HFF-Myc (cell line): Measurements from ENCODE around the gene JOSD2.
"Not testable (repeated sequence)": the region's sequence is repeated elsewhere in the genome, so short reads cannot be mapped to it uniquely, and the experiment has no call there.

Experiments used
- DNase-seq: peaks from one replicate; pipeline ENCODE4 v3.0.0-alpha.2; 2011; ENCODE audit warnings: low read depth; ENCODE audit errors: extremely low read depth
- H3K4me3 ChIP-seq: replicated peaks from 2 replicates; pipeline ENCODE4 v1.5.1; 2011; ENCODE audit warnings: low read depth, mild to moderate bottlenecking, control low read depth, low read length
- TF ChIP-seq, protein P1 (sequence below): IDR thresholded peaks from 2 replicates; pipeline ENCODE4 v1.5.1; 2012; ENCODE audit warnings: mild to moderate bottlenecking, low read depth, low read length, control low read depth; ENCODE audit errors: missing control alignments

JOSD2 gene

DNA sequence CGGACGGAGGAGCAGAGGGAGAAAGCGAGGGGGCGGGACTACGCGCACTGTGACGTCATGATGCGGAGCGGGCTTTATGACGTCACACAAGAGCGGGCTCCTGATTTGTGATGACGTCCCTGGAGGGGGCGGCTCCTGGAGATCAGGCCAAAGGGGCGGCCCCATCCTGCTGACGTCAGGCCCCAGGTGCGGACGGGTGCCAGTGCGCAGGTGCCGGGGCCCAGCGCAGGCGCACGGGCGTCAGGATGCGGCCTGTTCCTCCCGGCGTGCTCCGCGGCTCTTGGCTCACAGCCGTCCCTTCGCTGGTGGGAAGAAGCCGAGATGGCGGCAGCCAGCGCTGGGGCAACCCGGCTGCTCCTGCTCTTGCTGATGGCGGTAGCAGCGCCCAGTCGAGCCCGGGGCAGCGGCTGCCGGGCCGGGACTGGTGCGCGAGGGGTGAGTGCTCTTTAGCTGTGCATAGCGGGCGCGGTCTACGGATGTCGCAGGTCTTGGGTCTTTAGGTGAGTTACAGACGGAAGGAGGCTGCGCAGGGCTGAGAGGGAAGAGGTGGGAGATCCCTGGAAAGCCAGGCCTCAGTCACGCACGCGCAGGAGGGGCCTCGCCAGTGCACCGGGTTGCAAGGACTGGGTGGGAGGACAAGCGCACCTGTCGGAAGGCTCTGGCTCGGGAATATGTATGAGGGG, 34.6 kb downstream of the JOSD2 start, which contains the start of the genes EMC10 and GARIN5A:
Gene EMC10 (plus strand): TSS at position 284 of the 683 bp plus-strand sequence. CDS start 38 bp downstream, at position 322.
Gene GARIN5A (minus strand): TSS at position 625 of the 683 bp plus-strand sequence. CDS start 460 bp downstream, at position 165.
- DNase-seq: peak; percentile 70
- H3K4me3 ChIP-seq: peak within 1 kb of the TSS; percentile 92
- TF ChIP-seq, protein P1, sequence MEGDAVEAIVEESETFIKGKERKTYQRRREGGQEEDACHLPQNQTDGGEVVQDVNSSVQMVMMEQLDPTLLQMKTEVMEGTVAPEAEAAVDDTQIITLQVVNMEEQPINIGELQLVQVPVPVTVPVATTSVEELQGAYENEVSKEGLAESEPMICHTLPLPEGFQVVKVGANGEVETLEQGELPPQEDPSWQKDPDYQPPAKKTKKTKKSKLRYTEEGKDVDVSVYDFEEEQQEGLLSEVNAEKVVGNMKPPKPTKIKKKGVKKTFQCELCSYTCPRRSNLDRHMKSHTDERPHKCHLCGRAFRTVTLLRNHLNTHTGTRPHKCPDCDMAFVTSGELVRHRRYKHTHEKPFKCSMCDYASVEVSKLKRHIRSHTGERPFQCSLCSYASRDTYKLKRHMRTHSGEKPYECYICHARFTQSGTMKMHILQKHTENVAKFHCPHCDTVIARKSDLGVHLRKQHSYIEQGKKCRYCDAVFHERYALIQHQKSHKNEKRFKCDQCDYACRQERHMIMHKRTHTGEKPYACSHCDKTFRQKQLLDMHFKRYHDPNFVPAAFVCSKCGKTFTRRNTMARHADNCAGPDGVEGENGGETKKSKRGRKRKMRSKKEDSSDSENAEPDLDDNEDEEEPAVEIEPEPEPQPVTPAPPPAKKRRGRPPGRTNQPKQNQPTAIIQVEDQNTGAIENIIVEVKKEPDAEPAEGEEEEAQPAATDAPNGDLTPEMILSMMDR: no peak

DNA sequence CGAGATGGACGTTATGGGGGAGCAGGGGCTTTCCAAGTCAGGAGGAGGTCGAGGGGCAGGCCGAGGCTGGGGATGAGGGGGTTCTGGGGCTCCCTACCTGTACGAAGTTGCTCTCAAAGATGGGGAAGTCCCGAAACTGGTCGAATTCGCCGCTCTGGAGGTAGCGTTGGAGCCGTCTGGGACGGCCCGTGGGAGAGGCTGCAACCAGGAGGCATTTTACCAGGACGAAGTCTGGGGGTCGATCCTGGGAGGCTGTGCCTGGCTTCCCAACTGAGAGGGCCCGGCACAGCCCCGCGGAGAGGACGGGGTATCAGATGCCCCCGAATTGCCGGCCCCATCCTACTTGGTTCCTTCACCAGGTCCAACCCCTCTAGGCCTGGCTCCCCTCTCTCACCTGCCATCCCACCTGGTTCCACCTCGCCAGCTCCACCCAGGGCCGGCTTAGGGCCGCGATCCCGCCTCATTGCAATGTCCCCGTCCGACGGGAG, 35.2 kb downstream of the JOSD2 start:
- TF ChIP-seq, protein P1: no peak
- no peak for DNase-seq
- H3K4me3 ChIP-seq: peak overlapping the region; percentile 92

DNA sequence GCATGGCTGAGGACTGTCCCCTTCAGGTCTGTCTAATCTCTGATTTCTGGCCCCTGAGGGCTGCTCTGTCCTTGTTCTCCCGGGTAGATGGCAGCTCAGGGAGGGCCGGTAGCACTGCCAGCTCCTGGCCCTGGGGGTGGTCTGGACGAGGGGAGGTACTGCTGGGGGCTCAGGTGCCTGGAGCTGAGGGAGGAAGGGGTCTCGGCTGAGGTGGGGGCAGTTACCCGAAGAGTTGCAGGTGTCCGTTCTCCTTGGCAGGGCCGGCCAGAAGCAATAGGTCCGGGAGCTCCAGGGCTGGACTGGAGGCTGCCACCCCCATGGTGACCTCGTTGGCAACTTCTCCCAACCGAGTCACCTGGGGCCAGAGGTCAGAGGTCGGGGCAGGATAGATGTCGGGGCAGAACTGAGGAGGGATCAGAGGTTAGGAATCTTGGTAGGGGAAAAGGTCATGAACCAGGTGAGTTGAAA, 35.9 kb downstream of the JOSD2 start:
- H3K4me3 ChIP-seq: no peak overlapping the region
- TF ChIP-seq, protein P1: no peak
- DNase-seq: no peak

DNA sequence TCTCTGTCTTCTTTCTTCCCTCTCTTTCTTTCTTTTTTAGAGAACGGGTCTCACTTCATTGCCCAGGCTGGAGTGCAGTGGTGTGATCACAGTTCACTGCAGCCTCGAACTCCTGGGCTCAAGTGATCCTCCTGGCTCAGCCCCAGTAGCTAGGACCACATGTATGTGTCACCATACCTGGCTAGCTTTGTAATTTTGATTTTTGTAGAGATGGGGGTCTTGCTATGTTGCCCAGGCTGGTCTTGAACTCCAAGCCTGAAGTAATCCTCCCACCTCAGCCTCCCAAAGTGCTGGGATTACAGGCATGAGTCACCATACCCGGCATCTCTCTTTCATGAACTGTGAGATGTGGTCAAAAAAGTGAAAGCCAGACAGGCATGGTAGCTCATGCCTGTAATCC, 37.7 kb downstream of the JOSD2 start:
- DNase-seq, H3K4me3 ChIP-seq: not testable (repeated sequence)

DNA sequence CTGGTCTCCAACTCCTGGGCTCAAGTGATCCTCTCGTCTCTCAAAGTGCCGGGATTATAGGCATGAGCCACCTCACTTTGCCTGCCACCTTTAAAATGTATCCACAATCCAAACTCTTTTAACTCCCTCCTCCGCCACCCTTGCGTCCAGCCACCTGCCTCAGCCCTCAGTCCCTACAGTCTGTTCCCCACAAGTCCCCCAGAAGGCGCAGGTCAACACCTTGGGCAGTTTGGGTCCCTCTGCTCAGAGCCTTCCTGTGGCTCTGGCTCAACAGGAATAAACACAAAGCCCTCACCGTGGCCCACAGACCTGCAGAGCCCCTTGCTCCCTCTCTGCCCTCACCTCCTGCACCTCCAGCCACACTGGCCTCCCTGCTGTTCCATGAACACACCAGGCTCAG, 42.2 kb downstream of the JOSD2 start:
- TF ChIP-seq, protein P1: no peak
- DNase-seq: no peak
- H3K4me3 ChIP-seq: no peak overlapping the region

DNA sequence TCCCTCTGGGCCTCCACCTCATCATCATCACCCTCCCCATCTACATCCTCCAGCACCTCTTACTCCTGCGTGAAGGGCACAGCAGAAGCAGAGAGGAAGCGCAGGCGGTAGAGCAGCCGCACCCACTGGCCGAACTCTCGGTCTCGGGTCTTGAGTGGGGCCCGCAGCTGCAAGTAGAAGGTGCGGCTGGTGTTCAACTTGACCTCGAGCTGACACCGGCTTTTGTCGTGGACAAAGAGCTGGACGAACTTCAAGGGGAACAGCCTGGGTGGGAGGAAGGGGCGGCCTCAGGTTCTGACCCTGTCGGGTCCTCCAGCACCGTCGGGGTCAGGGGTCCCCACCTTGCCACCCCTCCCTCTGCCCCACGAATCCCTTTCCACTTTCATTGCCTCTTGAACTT, 43.4 kb downstream of the JOSD2 start:
- H3K4me3 ChIP-seq: no peak overlapping the region
- TF ChIP-seq, protein P1: no peak
- DNase-seq: no peak

DNA sequence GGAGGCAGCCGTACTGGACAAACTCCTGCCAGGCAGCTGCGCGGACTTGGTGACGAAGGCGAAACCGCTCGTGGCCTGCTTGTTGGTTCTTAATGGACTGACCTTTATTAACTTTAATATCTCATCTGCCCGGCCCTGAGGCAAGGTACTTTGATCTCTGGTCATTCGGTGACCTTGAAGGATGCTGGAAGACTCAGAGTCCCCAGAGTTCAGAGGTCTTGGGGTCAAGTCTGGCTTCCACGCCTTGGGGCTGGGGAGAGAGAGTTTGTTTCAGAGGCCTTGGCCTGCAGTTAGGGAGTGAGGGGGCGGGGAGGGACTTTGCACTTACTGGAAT, 44.3 kb downstream of the JOSD2 start:
- no peak for DNase-seq
- TF ChIP-seq, protein P1: no peak
- no peak overlapping the region for H3K4me3 ChIP-seq
